Measurements from ENCODE around the gene SPINT1.

Gene SPINT1

DNA sequence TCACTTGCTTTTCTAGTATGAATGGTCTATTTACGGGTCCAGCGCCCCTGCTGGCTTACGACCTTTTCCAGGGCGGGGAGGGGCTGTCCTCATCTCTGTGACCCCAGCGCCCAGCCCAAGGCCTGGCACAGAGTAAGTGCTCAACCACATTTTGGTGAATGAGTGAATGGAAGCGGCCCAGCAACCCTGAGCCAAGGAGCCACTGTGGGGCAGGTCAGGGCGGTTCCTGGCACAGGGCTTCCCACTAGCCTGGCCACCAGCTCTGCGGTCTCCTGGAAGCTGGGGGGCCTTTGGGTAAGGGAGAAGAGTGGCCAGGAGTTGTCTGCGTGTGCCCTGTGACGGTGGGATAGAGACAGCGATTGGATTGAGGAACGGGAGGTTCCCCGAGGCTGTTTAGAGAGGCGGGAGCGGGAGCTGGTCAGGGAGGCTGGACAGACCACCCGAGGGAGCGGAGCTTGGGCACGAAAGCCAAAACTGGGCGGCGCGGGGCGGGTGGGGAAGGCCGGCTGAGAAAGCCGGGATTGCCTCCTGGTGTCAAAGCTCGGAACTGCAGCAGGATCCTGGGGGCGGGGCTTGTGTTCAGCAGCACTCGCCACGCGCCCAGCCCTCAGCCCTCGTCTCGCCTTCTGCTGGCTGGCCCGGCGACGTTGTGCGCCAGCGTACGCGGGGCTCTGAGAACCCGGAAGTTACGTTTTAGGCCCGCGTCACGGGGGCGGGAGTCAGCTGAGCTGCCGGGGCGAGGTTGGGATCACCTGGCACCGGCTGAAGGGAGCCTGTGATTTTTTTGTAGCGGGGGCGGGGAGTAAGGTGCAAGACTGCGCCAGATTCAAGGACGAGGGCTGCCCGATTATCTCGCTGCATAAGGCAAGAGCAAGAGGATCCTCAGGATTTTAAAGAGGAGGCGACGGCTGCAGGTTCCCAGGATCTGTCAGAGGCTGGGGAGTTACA is 50.2 kb downstream of the SPINT1 start, which contains the start of gene VPS18:
Gene VPS18 (plus strand): TSS at position 718 of the 948 bp plus-strand sequence. CDS start 319 bp downstream, outside the sequence.
- peak; percentile 98 for DNase-seq

DNA sequence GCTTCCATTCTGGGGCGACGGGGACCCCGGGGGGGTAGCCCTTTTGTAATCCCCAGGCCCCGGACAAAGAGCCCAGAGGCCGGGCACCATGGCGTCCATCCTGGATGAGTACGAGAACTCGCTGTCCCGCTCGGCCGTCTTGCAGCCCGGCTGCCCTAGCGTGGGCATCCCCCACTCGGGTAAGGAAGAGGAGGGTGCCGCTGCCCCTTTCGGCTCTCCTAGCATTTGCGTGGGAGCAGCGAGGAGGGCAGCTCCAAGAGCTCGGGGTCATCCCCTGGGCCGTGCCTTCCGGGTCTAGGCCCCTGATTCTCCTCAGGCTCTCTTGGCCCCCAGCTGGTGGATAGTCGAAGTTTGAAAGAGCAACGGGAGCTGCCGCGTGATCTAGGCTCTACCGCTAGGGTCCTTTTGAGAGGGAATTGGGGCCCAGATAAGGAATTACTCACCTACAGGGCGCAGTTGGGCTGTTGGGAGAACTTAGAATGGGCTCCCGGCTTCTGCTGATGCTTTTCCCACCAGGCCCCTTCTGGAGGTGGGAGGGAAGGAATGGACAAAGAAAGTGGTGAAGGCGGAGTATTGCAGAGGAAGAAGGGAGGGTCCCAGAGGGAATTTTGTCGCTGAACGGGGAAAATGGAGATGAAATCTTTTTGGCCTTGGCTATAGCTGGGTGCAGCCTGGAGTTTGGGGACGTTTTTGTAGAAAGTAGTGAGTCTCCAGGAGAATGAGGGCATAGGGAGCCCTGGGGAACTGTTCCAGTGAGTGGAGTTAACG is 51.0 kb downstream of the SPINT1 start:
- no peak for DNase-seq

GRCh38 chr15:40899536-40900207 is 55.8 kb downstream of the SPINT1 start:
- no peak for DNase-seq

DNA sequence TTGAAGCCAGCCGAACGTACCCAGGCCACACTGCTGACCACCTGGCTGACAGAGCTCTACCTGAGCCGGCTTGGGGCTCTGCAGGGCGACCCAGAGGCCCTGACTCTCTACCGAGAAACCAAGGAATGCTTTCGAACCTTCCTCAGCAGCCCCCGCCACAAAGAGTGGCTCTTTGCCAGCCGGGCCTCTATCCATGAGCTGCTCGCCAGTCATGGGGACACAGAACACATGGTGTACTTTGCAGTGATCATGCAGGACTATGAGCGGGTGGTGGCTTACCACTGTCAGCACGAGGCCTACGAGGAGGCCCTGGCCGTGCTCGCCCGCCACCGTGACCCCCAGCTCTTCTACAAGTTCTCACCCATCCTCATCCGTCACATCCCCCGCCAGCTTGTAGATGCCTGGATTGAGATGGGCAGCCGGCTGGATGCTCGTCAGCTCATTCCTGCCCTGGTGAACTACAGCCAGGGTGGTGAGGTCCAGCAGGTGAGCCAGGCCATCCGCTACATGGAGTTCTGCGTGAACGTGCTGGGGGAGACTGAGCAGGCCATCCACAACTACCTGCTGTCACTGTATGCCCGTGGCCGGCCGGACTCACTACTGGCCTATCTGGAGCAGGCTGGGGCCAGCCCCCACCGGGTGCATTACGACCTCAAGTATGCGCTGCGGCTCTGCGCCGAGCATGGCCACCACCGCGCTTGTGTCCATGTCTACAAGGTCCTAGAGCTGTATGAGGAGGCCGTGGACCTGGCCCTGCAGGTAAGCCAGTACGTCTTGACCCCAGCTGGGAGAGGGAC is 56.6 kb downstream of the SPINT1 start:
- no peak for DNase-seq

GRCh38 chr15:40901053-40901443 is 57.2 kb downstream of the SPINT1 start:
- DNase-seq = no peak

- DNase-seq = peak; percentile 18
Observed at GRCh38 chr15:40902605-40903561, 59.0 kb downstream of the SPINT1 start.

GRCh38 chr15:40904552-40905201 is 60.8 kb downstream of the SPINT1 start:
- DNase-seq = no peak

GRCh38 chr15:40906091-40906990 is 62.5 kb downstream of the SPINT1 start:
- DNase-seq = peak; percentile 67

DNA sequence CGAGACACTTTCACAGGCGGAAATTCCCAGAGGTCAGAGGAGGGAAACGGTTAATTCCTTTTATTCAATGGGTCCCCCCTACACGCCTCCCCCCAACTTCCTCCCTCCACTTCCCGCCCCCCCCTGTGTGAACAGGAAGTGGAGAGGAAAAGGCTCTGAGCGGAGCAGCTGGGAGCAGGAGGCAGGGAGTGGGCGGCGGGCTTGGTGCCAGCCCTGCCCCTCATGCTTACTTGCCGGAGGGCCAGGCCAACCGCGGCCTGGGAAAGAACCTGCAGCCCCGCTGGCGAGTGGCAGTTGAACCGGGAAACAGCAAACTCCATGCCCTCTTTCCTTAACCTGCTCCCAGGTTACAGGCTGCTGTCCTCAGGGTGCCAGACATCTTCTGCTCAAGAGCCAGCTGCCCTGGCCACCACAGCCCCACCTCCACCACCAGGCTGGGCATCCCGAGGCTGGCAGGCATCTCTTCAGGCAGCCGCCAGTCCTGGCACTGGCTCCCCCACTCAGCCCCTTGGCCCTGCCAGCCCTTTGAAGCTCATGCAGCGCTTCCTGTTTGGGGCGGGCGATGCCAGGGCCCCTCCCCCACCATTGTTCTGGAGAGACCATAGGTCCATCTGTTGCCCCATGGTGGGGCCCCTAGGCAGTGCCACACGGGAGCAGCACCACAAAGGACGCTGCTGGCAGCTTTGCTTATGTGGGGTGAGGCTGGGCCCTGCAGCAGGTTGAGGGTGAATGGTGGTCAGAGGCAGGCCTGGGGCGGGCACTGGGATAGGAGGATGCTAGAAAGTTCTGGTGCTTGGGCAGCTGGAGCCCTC is 63.3 kb downstream of the SPINT1 start:
- peak; percentile 28 for DNase-seq
